MCF 10A (cell line): ENCODE data around the gene SUPT4H1. TPM values are rescaled to one million over a fixed set of nuclear protein-coding genes. Genes with fewer than 3 reads are reported as not detected.

Experiments
- BruUV-seq: library from RNA; stranded (reverse); fragments of 400-500 nt; replicated peaks from 2 replicates; lab custom pipeline; 2021; lab: Mats Ljungman, UMichigan
- CTCF ChIA-PET: fragments of 300-600 bp; sonication (Branson Sonifier 250); formaldehyde crosslinking; extraction: SDS; loops from one replicate; lab custom pipeline; 2021; ENCODE audit warnings: antibody characterized with exemption, inconsistent platforms; lab: Yijun Ruan, JAX
- POLR2A ChIA-PET: fragments of 300-600, 350-650 bp; sonication (Branson Sonifier 250); formaldehyde crosslinking; extraction: SDS; loops from one replicate; lab custom pipeline; 2020; ENCODE audit warnings: antibody characterized with exemption, inconsistent platforms; lab: Yijun Ruan, JAX
- DNase-seq: peaks from one replicate; pipeline ENCODE4 v3.0.0-alpha.2; 2018; ENCODE audit not compliant: unreplicated experiment
- H3K27ac Mint-ChIP-seq: one replicate; pipeline ENCODE4 v1.8.0; 2022; ENCODE audit warnings: mild to moderate bottlenecking, low read depth, mixed read lengths; ENCODE audit not compliant: unreplicated experiment
- H3K27me3 Mint-ChIP-seq: one replicate; pipeline ENCODE4 v1.8.0; 2022; ENCODE audit warnings: mixed read lengths; ENCODE audit not compliant: insufficient read depth, unreplicated experiment
- H3K36me3 Mint-ChIP-seq: one replicate; pipeline ENCODE4 v1.8.0; 2022; ENCODE audit warnings: mild to moderate bottlenecking, moderate library complexity, mixed read lengths; ENCODE audit not compliant: insufficient read depth, unreplicated experiment
- H3K4me1 Mint-ChIP-seq: one replicate; pipeline ENCODE4 v1.8.0; 2022; ENCODE audit warnings: mixed read lengths; ENCODE audit not compliant: insufficient read depth, unreplicated experiment
- H3K4me3 Mint-ChIP-seq: one replicate; pipeline ENCODE4 v1.8.0; 2022; ENCODE audit warnings: mild to moderate bottlenecking, moderate library complexity, mixed read lengths; ENCODE audit not compliant: unreplicated experiment
- H3K9me3 Mint-ChIP-seq: one replicate; pipeline ENCODE4 v1.8.0; 2022; ENCODE audit warnings: mixed read lengths; ENCODE audit not compliant: unreplicated experiment
- intact Hi-C: fragments of 100-400 bp; cut with micrococcal nuclease; formaldehyde crosslinking; loops from 2 replicates; pipeline ENCODE4 v1.14.1; 2022
- total RNA-seq: library from RNA; stranded (reverse); gene quantifications from 2 replicates; pipeline ENCODE4 v1.2.3, GENCODE V29; 2022
- TF ChIP-seq, protein P1 (sequence below): fragments of 200-600 bp; IDR thresholded peaks from one replicate; pipeline ENCODE4 v1.8.0; 2022; ENCODE audit warnings: antibody characterized with exemption, mild to moderate bottlenecking; ENCODE audit not compliant: unreplicated experiment

Gene SUPT4H1
- total RNA-seq, 1 experiment from 2014 or later = 63.4 TPM

DNA sequence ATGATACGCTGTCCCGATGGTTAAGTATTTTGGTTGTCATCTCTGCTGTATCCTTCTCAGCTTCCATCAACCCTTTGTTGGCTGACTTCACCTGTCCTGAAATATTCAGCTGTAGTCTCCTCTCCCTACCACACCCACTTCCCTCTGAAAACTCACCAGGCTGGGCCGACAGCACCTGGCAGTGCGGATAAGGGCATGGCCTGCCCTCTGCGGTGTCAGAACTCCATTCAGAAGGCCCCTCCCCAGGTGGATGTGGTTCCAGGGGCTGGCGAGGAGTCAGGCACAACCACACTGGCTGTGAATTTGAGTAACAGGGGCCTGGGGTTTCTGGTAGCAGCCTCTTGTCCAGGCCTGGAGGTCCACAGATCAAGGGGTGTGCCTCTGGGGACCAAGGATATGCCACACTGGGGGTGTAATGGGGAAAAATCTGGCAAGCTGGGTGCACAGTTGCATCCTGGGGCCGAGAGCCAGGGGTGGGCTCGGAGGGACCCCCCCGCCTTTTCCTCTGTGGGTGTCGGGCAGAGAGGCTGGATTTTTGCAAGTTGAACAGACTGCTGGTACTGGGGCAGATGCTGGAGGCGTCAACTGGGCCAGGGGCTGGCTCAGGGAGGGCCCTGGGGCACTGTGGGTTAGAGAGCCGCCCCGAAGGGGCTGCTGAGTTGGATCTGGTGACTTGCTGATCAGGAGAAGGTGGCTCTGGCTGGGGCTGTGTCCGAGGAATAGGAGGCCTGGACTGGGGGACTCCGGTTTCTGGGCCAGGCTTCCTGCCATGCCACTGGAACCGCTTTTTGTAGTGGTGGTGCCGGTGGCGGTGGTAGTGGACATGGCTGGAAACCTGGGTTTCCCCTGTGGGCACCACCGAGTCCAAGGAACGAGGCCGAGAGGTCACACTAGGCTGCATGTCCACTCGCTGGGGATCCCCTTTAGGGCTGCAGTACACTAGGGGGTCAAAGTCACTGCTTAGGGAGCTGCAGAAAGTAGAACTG, 5.6 kb upstream of the SUPT4H1 start:
- no peaks in the 10 kb centered on the region for H3K4me1 Mint-ChIP-seq
- H3K9me3 Mint-ChIP-seq = no peaks in the 10 kb centered on the region
- H3K27ac Mint-ChIP-seq = no peak overlapping the region
- peaks cover 32% of the 10 kb centered on the region for H3K36me3 Mint-ChIP-seq
- POLR2A ChIA-PET = interaction anchor here (8.5 kb wide), 1 partner anchor 58 kb away, joined by 436 read pairs; the partner anchor contains the start of gene RNF43
- no peak overlapping the region for H3K4me3 Mint-ChIP-seq
- intact Hi-C loops = no loop called here
- no TSS peak for BruUV-seq
- H3K27me3 Mint-ChIP-seq = no peaks in the 10 kb centered on the region
- no peak for DNase-seq
- CTCF ChIA-PET = interaction anchor here (0.9 kb wide), 1 partner anchor 42 kb away, joined by 3 read pairs; no protein-coding TSS in a partner anchor
- TF ChIP-seq, protein P1, sequence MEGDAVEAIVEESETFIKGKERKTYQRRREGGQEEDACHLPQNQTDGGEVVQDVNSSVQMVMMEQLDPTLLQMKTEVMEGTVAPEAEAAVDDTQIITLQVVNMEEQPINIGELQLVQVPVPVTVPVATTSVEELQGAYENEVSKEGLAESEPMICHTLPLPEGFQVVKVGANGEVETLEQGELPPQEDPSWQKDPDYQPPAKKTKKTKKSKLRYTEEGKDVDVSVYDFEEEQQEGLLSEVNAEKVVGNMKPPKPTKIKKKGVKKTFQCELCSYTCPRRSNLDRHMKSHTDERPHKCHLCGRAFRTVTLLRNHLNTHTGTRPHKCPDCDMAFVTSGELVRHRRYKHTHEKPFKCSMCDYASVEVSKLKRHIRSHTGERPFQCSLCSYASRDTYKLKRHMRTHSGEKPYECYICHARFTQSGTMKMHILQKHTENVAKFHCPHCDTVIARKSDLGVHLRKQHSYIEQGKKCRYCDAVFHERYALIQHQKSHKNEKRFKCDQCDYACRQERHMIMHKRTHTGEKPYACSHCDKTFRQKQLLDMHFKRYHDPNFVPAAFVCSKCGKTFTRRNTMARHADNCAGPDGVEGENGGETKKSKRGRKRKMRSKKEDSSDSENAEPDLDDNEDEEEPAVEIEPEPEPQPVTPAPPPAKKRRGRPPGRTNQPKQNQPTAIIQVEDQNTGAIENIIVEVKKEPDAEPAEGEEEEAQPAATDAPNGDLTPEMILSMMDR = no peak

DNA sequence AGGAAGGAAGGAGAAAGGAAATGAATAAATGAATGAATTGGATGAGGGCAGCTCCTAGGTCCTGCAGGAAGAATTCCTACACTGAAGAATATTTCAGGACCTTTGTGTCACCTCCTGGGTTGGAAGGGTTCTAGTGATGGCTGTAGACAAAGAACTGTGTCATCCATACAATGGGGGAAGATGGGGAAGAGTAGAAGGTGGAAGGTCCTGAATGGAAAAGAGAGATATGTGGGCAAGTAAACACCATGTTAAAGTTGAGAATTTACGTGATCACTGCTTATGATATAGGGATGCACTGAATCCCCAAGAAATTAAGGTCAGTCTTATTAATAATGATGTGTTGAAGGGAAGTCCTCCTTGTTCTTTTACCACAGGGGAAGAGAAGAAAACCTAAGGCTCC, 4.2 kb upstream of the SUPT4H1 start:
- TF ChIP-seq, protein P1 = no peak
- DNase-seq = no peak
- POLR2A ChIA-PET = interaction anchor here (1.1 to 8.5 kb wide), 2 partner anchors 34 to 59 kb away, joined by 3 to 436 read pairs; partner anchors contain the start of gene RNF43
- peaks cover 5% of the 10 kb centered on the region for H3K4me1 Mint-ChIP-seq
- H3K4me3 Mint-ChIP-seq = no peak overlapping the region
- intact Hi-C loops = no loop called here
- no peaks in the 10 kb centered on the region for H3K9me3 Mint-ChIP-seq
- CTCF ChIA-PET = interaction anchor here (0.9 to 5.7 kb wide), 2 partner anchors 40 to 61 kb away, joined by 3 to 54 read pairs; partner anchors contain the start of gene RNF43
- H3K27me3 Mint-ChIP-seq = no peaks in the 10 kb centered on the region
- peaks cover 27% of the 10 kb centered on the region for H3K36me3 Mint-ChIP-seq
- no TSS peak for BruUV-seq
- H3K27ac Mint-ChIP-seq = no peak overlapping the region

DNA sequence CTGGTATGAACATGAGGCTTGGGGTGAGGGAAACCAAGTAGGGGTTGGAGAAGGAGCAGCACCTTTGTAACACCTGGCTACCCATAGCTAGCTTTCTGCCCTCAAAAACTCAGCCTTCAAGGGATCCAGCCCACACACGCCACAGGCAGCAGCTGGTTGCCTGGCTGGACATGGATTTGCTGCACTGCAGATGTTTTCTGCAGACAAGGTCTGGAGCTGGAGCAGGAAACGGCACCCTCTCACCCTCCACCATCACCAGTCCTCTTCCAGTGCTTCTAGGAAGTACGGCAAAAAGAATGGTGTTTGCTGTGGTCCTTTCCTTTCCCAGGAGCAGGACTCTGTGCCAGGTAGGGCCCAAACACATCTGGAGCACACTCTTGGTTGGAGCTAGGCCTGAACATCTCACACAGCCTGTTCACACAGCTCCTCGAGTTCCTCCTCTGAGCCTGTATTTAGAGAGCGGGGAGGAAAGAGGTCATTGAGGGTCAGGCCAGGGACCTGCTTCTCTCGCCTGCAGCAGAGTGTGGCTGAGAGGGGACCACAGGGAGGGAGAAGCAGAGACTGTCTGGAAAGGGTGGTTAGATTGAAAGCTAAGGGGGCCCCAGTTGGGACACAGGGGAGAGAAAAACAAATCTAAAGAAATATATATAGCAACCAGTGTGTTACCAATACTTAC, 2.7 kb upstream of the SUPT4H1 start:
- ChIA-PET CTCF (interaction anchor here (0.7 to 5.7 kb wide), 3 partner anchors 62 to 355 kb away, joined by 3 to 54 read pairs (median 4); partner anchors contain the start of gene RNF43), POLR2A (interaction anchor here (1.1 to 8.5 kb wide), 4 partner anchors 8 to 61 kb away, joined by 3 to 436 read pairs (median 32); partner anchors contain the start of gene RNF43)
- Mint-ChIP-seq H3K36me3 (peaks cover 28% of the 10 kb centered on the region), H3K27me3 (no peaks in the 10 kb centered on the region), H3K4me3 (no peak overlapping the region), H3K4me1 (peaks cover 7% of the 10 kb centered on the region), H3K9me3 (no peaks in the 10 kb centered on the region), H3K27ac (peak overlapping the region; percentile 0)
- intact Hi-C loops = no loop called here
- BruUV-seq = no TSS peak
- no peak for DNase-seq
- TF ChIP-seq, protein P1 = no peak
